Colonic mucosa (tissue), 4 donors: ENCODE measurements around the gene SLC45A1. TPM values are rescaled to one million over a fixed set of nuclear protein-coding genes. Genes with fewer than 3 reads are reported as not detected.

Experiments used
- DNase-seq: peaks from one replicate; pipeline ENCODE4 v3.0.0-alpha.2; 2020
- H3K27ac ChIP-seq: fragments of 200-600 bp; one replicate; pipeline ENCODE4 v1.8.0; 2021
- H3K27me3 ChIP-seq: fragments of 200-600 bp; one replicate; pipeline ENCODE4 v1.8.0; 2021
- H3K36me3 ChIP-seq: fragments of 200-600 bp; one replicate; pipeline ENCODE4 v1.8.0; 2021
- H3K4me1 ChIP-seq: fragments of 200-600 bp; one replicate; pipeline ENCODE4 v1.8.0; 2021; ENCODE audit warnings: mild to moderate bottlenecking
- H3K4me3 ChIP-seq: fragments of 200-600 bp; one replicate; pipeline ENCODE4 v1.8.0; 2021
- H3K9ac ChIP-seq, 2 donors: one replicate each; pipeline ENCODE4 v1.7.0; 2013; ENCODE audit warnings: control low read depth in 2 of 2, low read depth in 2 of 2, low read length in 2 of 2
- H3K9me3 ChIP-seq: fragments of 200-600 bp; one replicate; pipeline ENCODE4 v1.8.0; 2021
- CTCF ChIP-seq: fragments of 200-600 bp; IDR thresholded peaks from one replicate; pipeline ENCODE4 v1.8.0; 2022; ENCODE audit warnings: antibody characterized with exemption, mild to moderate bottlenecking
- intact Hi-C: fragments of 100-400 bp; cut with DNase I; formaldehyde crosslinking; loops from one replicate; pipeline ENCODE4 v1.14.1; 2022
- total RNA-seq, 2 donors: library from RNA; stranded (reverse); fragmentation: NEBNext Ultra II Directional in 1 of 2; extraction: Animal tissue kit (Norgen Biotek cat#: 25700) in 1 of 2; gene quantifications; one replicate each; pipeline ENCODE4 v1.2.1, GENCODE V29; 2021
- donor health status: healthy.
- donor health status: DM: no; HTN: no; CAD: no.
- donor health status: DM: no; HTN: no; CAD: no.

Gene SLC45A1
- total RNA-seq, 2 donors from 2014 or later: 0.27 to 0.42 TPM

DNA sequence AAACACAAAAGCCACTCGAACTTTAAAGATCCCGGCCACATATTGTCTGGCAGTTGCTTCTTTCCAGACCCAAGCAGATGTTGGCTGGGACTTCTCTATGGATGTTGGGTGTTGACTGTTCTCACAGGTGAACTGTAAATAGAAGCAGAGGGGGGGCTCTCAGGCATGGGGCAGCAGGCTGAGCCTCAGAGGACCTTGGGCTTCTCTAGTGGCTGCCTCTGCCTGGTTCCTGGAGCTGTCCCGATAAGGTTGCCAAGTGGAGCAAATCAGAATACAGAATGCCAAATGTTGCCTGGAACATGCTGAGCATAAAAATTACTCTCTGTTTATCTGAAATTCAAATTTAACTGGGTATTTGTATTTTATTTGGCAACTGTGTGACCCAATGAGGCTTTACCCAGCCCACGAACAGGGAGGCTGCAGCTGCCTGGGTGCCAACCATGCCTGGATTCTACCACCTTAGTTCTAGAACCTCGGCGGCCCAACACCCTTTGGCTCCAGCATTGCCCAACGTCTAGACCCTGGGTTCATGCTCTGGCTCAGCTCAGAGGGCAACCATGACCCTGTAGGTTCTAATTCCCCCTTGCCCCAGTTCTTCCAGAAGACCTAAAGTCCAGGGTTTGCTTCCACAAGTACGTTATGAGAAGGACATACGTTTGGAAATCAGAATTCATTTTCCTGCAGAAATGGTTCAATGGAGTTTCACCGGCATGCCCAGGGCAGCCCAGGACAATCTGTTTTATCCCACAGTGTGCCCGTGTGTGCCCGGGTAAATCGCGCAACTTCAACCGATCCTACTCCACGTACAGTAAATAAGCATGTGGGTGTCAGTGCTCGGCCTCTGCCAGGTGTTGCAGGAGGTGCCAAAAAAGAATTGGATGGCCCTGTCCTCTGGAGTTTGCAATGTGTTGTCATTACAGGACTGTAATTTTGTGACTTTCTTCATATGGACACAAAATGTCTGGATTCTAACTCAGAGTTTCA is 5.4 kb upstream of the SLC45A1 start:
- Histone ChIP-seq H3K9ac (no peak overlapping the region), H3K4me1 (no peaks in the 10 kb centered on the region), H3K27me3 (no peaks in the 10 kb centered on the region), H3K27ac (no peak overlapping the region), H3K4me3 (no peak overlapping the region), H3K36me3 (no peaks in the 10 kb centered on the region), H3K9me3 (no peaks in the 10 kb centered on the region)
- intact Hi-C loops: loop anchor here (5.0 kb wide), 1 partner anchor 300 kb away; no protein-coding TSS in a partner anchor
- TF ChIP-seq CTCF: no peak
- no peak for DNase-seq

- Histone ChIP-seq H3K36me3 (no peaks in the 10 kb centered on the region), H3K4me1 (peaks cover 2% of the 10 kb centered on the region), H3K4me3 (no peak overlapping the region), H3K9me3 (no peaks in the 10 kb centered on the region), H3K27me3 (peaks cover 3% of the 10 kb centered on the region), H3K9ac (no peak overlapping the region), H3K27ac (no peak overlapping the region)
- TF ChIP-seq CTCF: no peak
- intact Hi-C loops: loop anchor here (5.0 kb wide), 1 partner anchor 301 kb away; no protein-coding TSS in a partner anchor
- no peak for DNase-seq
Measured at GRCh38 chr1:8313231-8313630, 4.7 kb upstream of the SLC45A1 start.

GRCh38 chr1:8314346-8315280 is 3.3 kb upstream of the SLC45A1 start:
- Histone ChIP-seq H3K9ac (no peak overlapping the region), H3K27ac (no peak overlapping the region), H3K4me3 (no peak overlapping the region), H3K36me3 (no peaks in the 10 kb centered on the region), H3K9me3 (no peaks in the 10 kb centered on the region), H3K4me1 (peaks cover 5% of the 10 kb centered on the region), H3K27me3 (peaks cover 8% of the 10 kb centered on the region)
- intact Hi-C loops: loop anchor here (2.0 to 5.0 kb wide), 3 partner anchors 284 to 334 kb away; no protein-coding TSS in a partner anchor
- peak; percentile 77 for TF ChIP-seq CTCF
- peak; percentile 85 for DNase-seq

DNA sequence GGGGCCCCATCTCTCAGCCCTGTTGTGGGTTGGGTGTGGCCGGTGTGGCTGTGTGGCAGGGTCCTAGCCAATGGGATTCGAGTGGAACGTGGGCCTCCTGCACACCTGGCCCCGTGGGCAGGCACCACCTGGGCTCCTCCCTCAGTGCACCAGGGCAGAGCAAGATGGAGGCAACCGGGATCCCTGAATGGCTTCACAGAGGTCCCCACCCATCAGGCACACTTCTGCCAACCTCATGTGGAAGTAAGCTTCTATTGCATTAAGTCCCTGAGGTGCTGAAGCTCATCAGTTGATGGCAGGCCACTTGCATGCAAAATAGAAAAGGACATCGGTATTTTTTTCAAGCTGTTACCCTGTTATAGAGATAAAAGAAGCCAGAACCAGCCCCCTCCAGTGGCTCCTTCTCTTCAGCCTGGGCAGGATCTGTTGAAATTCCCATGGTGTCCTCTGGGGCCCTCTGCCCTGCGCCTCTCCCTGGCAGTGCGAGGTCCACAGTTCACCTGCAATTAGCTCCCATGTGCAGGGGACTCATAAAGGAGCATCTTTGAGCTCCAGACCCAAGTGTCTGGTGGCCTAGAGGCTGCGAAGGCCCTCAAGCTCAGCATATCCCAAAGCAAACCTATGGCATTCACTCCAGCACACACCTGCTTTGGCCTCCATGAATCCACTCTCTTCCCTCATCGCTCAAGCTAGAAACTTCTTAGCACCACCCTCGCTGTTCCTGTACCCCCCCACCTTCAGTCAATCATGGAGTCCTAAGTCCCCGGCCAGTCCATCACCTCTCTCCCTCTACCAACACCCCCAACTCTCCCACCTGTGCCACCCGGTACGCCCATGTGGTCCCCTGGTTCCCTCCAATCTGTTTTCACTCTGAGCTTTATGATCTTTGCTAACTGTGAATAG is 2.1 kb upstream of the SLC45A1 start:
- H3K27ac ChIP-seq: no peak overlapping the region
- H3K27me3 ChIP-seq: peaks cover 8% of the 10 kb centered on the region
- DNase-seq: no peak
- no peak overlapping the region for H3K4me3 ChIP-seq
- no peak overlapping the region for H3K9ac ChIP-seq
- H3K9me3 ChIP-seq: no peaks in the 10 kb centered on the region
- H3K4me1 ChIP-seq: peaks cover 5% of the 10 kb centered on the region
- no peak for TF ChIP-seq CTCF
- intact Hi-C loops: loop anchor here (2.0 kb wide), 2 partner anchors 285 to 335 kb away; no protein-coding TSS in a partner anchor
- H3K36me3 ChIP-seq: no peaks in the 10 kb centered on the region
